ENCODE results near the gene SMAD9. TPM values are rescaled to one million over a fixed set of nuclear protein-coding genes. Genes with fewer than 3 reads are reported as not detected.

The SMAD9 gene
- total and polyA plus RNA-seq, 9 of the 15 experiments (the other 6 are each of a cell fraction or from before 2014, with no cell fraction given) = 0.02 to 0.08 (median 0.03) TPM; not detected in 4

GRCh38 chr13:36884235-36884634, 35.8 kb downstream of the SMAD9 start (continued):
- TF ChIP-seq ID3 (CRISPR knock-in tag; IDR thresholded peaks at IDR 0.05) = no peak
- TF ChIP-seq ID3 (tag; IDR thresholded peaks at IDR 0.05) = no peak
- TF ChIP-seq CHD4 (IDR thresholded peaks at IDR 0.05; ENCODE audit: insufficient read depth, insufficient replicate concordance, low read depth, low read length, poor library complexity, severe bottlenecking) = no peak
- TF ChIP-seq HMBOX1 (IDR thresholded peaks at IDR 0.05) = no peak
- TF ChIP-seq REST (IDR thresholded peaks at IDR 0.05; ENCODE audit: borderline replicate concordance) = no peak
- no peak for TF ChIP-seq REST (CRISPR knock-in tag; IDR thresholded peaks at IDR 0.05; ENCODE audit: low read depth)
- TF ChIP-seq SNIP1 (IDR thresholded peaks at IDR 0.05; ENCODE audit: low read depth) = no peak
- no peak for TF ChIP-seq POLR2B (IDR thresholded peaks at IDR 0.05; ENCODE audit: low read depth, partially characterized antibody)
- no peak for TF ChIP-seq ATF1 (CRISPR knock-in tag; IDR thresholded peaks at IDR 0.05)
- TF ChIP-seq ATF1 (tag; IDR thresholded peaks at IDR 0.05) = no peak
- no peak for TF ChIP-seq ZBTB1 (CRISPR knock-in tag; IDR thresholded peaks at IDR 0.05; ENCODE audit: borderline replicate concordance, low read depth)
- TF ChIP-seq FOXK1 (CRISPR knock-in tag; IDR thresholded peaks at IDR 0.05; ENCODE audit: borderline replicate concordance) = no peak

Measured in K562 (cell line).